ENCODE results near the gene SLC19A1.

SLC19A1 gene

DNA sequence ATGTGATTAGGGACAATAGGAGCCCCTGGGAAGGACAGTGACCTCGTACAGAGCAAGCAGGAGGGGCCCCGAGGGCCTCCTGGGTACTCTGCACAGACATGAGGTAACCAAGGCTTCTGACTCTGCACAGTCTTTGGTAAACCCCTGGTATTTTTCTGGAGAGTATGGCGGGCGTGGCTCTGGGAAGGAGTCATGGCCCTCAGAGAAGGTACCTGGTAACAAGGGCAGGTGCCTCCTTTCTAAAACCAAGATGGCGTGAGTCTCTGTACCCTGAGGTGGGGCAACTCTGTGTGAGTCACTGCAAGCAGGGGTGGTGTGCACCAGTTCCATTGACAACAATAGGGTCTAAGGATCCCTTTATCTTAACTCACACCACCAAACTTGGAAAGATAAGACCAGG lies 39.9 kb upstream of the SLC19A1 start:
- no peak overlapping the region for H3K4me3 ChIP-seq (ENCODE audit: low read length)
- no peaks in the 10 kb centered on the region for H3K9me3 ChIP-seq (ENCODE audit: control insufficient read depth, low read depth, low read length)
- H3K36me3 ChIP-seq (ENCODE audit: control insufficient read depth, low read depth, low read length) = no peaks in the 10 kb centered on the region
- H3K27me3 ChIP-seq (ENCODE audit: control insufficient read depth, insufficient read depth, low read length) = no peaks in the 10 kb centered on the region
- no peak overlapping the region for H3K27ac ChIP-seq (ENCODE audit: low read length)
- no peak overlapping the region for H3K9ac ChIP-seq (ENCODE audit: low read length)
- no peaks in the 10 kb centered on the region for H3K4me1 ChIP-seq (ENCODE audit: control insufficient read depth, low read depth, low read length)

DNA sequence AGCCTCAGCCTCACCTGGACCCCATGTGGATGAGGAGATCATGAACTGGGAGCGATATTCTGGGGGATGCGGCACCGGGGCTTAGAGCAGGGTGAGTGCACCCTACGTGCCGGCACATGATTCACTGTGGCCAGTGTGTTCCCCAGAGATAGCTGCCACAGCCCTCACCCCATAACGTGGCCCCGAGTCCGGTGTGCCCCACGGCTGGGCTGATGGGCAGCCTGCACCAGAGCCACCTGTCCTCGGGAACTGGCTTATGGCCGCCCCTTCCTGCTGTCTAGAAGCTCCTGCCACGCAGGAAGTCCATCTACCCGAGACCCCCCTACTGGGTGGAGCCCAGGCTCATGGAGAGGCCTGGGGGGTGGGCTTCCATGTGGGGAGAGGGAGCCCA lies 39.1 kb upstream of the SLC19A1 start:
- Histone ChIP-seq H3K36me3 (ENCODE audit: control insufficient read depth, low read depth, low read length) (no peaks in the 10 kb centered on the region), H3K9me3 (ENCODE audit: control insufficient read depth, low read depth, low read length) (no peaks in the 10 kb centered on the region), H3K27ac (ENCODE audit: low read length) (no peak overlapping the region), H3K4me1 (ENCODE audit: control insufficient read depth, low read depth, low read length) (no peaks in the 10 kb centered on the region), H3K4me3 (ENCODE audit: low read length) (no peak overlapping the region), H3K9ac (ENCODE audit: low read length) (no peak overlapping the region), H3K27me3 (ENCODE audit: control insufficient read depth, insufficient read depth, low read length) (no peaks in the 10 kb centered on the region)

DNA sequence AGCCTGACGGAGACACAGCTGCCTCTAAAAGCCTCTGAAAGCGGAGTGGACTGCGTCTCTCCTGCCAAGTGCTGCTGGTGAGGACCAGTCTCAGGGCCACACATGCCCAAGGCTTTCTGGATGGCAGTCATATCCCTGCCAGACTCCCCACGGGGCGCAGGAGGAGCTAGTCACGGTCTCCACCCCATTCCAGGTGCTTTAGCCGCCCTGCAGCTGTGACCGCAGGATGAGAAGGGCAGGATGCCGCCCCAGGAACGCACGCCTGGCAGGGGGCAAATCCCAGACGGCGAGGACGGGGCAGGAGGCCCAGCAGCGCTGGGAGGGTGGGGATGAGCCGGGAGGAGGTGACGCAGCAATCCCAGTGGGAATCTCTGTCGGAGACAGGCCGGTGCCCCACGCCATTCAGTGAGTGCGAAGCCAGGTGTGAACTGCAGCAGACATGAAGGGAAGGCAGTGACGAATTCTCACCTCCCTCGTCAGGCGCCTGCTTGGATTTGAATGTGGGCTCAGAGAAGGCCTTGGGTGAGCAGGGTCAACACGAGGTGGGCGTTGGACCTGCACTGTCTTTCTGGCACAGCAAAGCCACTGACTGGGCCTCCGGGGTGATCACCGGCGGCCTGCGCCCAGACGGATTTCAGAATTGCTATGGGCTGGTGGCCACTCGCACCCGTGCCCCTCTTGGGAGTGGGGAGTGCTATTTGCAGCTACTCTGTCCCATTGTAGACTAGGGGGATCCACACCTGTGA lies 38.5 kb upstream of the SLC19A1 start:
- Histone ChIP-seq H3K4me3 (ENCODE audit: low read length) (no peak overlapping the region), H3K4me1 (ENCODE audit: control insufficient read depth, low read depth, low read length) (no peaks in the 10 kb centered on the region), H3K9me3 (ENCODE audit: control insufficient read depth, low read depth, low read length) (no peaks in the 10 kb centered on the region), H3K9ac (ENCODE audit: low read length) (no peak overlapping the region), H3K36me3 (ENCODE audit: control insufficient read depth, low read depth, low read length) (no peaks in the 10 kb centered on the region), H3K27me3 (ENCODE audit: control insufficient read depth, insufficient read depth, low read length) (no peaks in the 10 kb centered on the region), H3K27ac (ENCODE audit: low read length) (no peak overlapping the region)

DNA sequence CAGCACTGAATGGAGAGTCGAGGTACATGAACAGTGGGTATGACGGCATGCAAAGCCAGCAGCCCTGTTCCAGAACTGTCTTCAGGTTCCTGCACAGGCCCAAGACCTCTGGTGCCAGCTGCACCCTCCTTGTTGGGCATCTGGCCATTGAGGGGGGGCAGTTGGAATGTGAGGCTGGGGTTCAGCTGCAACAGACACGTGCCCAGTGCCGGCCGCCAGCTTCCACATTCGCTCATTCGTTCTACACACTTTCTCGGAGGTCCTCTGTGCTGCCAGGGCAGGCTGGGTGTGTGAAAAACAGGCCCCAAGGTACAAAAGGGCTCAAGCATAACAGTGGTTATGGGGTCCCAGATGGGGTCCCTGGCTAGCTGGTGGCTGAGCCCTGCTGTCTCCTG lies 37.9 kb upstream of the SLC19A1 start:
- H3K4me3 ChIP-seq (ENCODE audit: low read length) = no peak overlapping the region
- H3K36me3 ChIP-seq (ENCODE audit: control insufficient read depth, low read depth, low read length) = no peaks in the 10 kb centered on the region
- no peak overlapping the region for H3K9ac ChIP-seq (ENCODE audit: low read length)
- H3K27ac ChIP-seq (ENCODE audit: low read length) = no peak overlapping the region
- no peaks in the 10 kb centered on the region for H3K27me3 ChIP-seq (ENCODE audit: control insufficient read depth, insufficient read depth, low read length)
- no peaks in the 10 kb centered on the region for H3K4me1 ChIP-seq (ENCODE audit: control insufficient read depth, low read depth, low read length)
- H3K9me3 ChIP-seq (ENCODE audit: control insufficient read depth, low read depth, low read length) = no peaks in the 10 kb centered on the region

DNA sequence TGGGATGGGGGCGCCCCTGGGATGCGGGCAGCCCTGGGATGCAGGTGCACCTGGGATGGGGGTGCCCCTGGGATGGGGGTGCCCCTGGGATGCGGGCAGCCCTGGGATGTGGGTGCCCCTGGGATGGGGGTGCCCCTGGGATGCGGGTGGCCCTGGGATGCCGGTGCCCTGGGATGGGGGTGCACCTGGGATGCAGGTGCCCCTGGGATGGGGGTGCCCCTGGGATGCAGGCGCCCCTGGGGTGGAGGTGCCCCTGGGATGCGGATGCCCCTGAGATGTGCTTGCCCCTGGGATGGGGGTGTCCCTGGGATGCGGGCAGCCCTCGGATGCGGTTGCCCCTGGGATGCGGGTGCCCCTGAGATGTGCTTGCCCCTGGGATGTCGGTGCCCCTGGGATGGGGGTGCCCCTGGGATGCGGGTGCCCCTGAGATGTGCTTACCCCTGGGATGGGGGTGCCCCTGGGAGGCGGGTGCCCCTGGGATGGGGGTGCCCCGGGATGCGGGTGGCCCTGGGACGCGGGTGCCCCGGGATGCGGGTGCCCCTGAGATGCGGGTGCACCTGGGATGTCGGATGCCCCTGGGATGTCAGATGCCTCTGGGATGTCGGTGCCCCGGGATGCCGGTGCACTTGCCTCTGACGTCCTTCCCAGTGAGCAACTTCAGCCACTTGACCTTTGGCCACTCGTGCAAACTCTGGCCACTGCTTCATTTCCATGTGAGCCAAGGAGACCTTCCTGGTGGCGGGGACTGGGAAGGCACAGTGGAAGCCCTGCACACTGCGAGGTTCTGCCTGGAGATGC lies 37.3 kb upstream of the SLC19A1 start:
- no peak overlapping the region for H3K9ac ChIP-seq (ENCODE audit: low read length)
- H3K27me3 ChIP-seq (ENCODE audit: control insufficient read depth, insufficient read depth, low read length) = no peaks in the 10 kb centered on the region
- no peaks in the 10 kb centered on the region for H3K36me3 ChIP-seq (ENCODE audit: control insufficient read depth, low read depth, low read length)
- H3K4me3 ChIP-seq (ENCODE audit: low read length) = no peak overlapping the region
- no peaks in the 10 kb centered on the region for H3K4me1 ChIP-seq (ENCODE audit: control insufficient read depth, low read depth, low read length)
- H3K27ac ChIP-seq (ENCODE audit: low read length) = no peak overlapping the region
- H3K9me3 ChIP-seq (ENCODE audit: control insufficient read depth, low read depth, low read length) = no peaks in the 10 kb centered on the region

DNA sequence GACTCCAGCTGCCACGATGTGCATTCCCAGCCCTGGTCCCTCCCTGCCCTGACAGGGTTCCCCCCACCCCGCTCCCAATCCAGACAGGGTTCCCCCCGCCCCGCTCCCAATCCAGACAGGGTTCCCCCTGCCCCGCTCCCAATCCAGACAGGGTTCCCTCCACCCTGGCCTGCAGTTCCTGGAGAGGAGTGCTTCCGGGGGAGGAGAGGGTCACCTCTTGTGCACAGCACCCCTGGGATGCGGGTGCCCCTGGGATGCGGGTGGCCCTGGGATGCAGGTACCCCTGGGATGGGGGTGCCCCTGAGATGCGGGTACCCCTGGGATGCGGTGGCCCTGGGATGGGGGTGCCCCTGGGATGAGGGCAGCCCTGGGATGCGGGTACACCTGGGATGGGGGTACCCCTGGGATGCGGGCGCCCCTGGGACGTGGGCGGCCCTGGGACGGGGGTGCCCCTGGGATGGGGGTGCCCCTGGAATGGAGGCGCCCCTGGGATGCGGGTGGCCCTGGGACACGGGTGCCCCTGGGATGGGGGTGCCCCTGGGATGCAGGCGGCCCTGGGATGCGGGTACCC lies 36.7 kb upstream of the SLC19A1 start:
- H3K9ac ChIP-seq (ENCODE audit: low read length) = no peak overlapping the region
- no peaks in the 10 kb centered on the region for H3K36me3 ChIP-seq (ENCODE audit: control insufficient read depth, low read depth, low read length)
- no peak overlapping the region for H3K4me3 ChIP-seq (ENCODE audit: low read length)
- H3K27ac ChIP-seq (ENCODE audit: low read length) = no peak overlapping the region
- no peaks in the 10 kb centered on the region for H3K4me1 ChIP-seq (ENCODE audit: control insufficient read depth, low read depth, low read length)
- no peaks in the 10 kb centered on the region for H3K27me3 ChIP-seq (ENCODE audit: control insufficient read depth, insufficient read depth, low read length)
- H3K9me3 ChIP-seq (ENCODE audit: control insufficient read depth, low read depth, low read length) = no peaks in the 10 kb centered on the region

DNA sequence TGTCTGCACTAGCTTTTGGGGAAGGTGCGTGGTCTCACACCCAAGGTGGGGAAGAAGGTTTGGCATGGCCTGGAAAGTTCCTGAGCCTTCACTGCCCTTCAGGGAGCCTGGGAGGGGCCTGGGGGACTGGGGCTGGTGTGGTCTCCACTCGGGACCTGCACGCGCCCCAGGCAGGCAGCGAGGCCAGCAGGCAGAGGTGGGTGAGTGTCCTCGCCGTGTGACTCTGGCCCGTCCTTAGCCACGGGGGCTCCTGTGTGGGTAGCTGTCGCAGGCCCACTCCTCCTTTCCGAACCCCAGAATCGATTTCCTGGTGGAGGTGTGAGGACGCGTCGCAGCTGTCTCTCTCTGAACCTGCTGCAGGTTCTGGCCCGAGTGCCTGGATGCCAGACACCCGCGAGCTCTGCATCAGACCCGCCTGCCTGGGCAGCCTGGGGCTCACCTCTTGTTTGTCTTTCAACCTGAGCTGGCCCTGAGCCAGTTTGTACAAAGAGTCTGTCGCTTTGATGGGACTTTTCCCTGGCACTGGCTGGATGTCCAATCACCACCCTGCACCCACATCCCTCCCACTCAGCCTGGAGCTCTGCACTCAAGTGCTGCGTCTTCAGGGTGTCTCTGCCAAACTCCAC lies 36.0 kb upstream of the SLC19A1 start:
- Histone ChIP-seq H3K27ac (ENCODE audit: low read length) (no peak overlapping the region), H3K4me3 (ENCODE audit: low read length) (no peak overlapping the region), H3K27me3 (ENCODE audit: control insufficient read depth, insufficient read depth, low read length) (no peaks in the 10 kb centered on the region), H3K36me3 (ENCODE audit: control insufficient read depth, low read depth, low read length) (no peaks in the 10 kb centered on the region), H3K9ac (ENCODE audit: low read length) (no peak overlapping the region), H3K9me3 (ENCODE audit: control insufficient read depth, low read depth, low read length) (no peaks in the 10 kb centered on the region), H3K4me1 (ENCODE audit: control insufficient read depth, low read depth, low read length) (no peaks in the 10 kb centered on the region)

DNA sequence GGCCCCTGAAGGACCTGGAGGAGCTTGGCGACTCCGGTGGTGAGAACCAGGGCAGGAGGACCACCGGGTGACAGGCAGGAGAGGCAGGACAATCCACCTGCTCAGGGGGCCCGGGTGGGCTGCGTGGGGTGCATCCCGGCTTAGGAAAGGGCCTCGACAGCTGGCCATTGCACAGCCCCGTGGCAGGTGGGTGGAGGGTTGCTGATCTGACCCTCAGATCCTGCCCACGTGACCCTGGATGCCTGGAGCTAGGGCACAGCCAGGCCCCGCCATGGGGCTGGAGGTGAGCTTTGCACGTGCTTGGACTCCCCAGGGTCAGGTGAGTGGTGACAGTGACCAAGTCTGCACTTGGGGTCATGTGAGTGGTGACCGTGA lies 35.5 kb upstream of the SLC19A1 start:
- H3K9me3 ChIP-seq (ENCODE audit: control insufficient read depth, low read depth, low read length) = no peaks in the 10 kb centered on the region
- no peaks in the 10 kb centered on the region for H3K27me3 ChIP-seq (ENCODE audit: control insufficient read depth, insufficient read depth, low read length)
- H3K4me1 ChIP-seq (ENCODE audit: control insufficient read depth, low read depth, low read length) = no peaks in the 10 kb centered on the region

DNA sequence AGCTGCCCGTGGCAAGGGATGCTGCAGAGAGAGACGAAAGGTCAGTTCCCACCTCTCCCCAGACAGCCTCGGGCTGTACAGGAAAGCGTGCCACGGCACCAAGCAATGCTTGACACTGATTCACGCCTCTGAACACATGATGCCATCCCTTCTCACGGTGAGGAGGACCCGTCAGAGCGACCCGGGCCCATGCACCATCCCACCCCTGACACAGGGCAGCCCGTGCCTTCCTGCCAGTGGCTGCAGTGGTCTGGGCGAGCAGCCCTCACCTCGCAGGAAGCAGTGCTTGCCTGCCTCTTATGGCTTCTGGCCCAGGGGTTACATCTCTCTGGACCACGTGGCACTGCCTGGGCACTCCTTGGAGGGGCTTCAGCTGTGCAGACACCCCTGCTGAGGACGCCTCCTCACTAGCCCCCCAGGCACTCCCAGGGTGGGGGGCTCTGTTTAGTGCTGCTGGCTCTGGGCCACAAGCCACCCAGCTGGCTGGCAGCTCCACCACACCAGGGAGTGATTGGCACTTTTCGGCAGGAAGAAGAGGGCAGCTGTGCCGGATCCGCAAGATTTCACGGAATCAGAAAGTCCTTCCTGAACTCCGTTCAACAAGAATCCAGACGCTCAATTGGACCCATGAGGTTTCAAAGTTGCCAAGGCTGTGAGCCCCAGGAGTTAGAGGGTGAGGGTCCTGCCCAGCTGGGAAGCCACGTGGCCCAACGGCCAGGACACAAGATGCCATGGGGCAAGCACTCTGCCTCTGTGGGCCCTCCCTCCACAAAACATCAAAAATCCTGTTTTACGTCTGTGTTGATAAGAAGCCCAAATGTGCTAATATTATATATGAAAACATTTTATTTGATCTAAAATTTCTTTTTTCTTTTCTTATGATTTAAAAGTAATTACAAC lies 34.8 kb upstream of the SLC19A1 start:
- H3K9me3 ChIP-seq (ENCODE audit: control insufficient read depth, low read depth, low read length) = no peaks in the 10 kb centered on the region
- H3K27ac ChIP-seq (ENCODE audit: low read length) = no peak overlapping the region
- no peak overlapping the region for H3K9ac ChIP-seq (ENCODE audit: low read length)

More for the DNA sequence above, 35.5 kb upstream of the SLC19A1 start:
- Histone ChIP-seq H3K4me3 (ENCODE audit: low read length) (no peak overlapping the region), H3K27ac (ENCODE audit: low read length) (no peak overlapping the region), H3K36me3 (ENCODE audit: control insufficient read depth, low read depth, low read length) (no peaks in the 10 kb centered on the region), H3K9ac (ENCODE audit: low read length) (no peak overlapping the region)

DNA sequence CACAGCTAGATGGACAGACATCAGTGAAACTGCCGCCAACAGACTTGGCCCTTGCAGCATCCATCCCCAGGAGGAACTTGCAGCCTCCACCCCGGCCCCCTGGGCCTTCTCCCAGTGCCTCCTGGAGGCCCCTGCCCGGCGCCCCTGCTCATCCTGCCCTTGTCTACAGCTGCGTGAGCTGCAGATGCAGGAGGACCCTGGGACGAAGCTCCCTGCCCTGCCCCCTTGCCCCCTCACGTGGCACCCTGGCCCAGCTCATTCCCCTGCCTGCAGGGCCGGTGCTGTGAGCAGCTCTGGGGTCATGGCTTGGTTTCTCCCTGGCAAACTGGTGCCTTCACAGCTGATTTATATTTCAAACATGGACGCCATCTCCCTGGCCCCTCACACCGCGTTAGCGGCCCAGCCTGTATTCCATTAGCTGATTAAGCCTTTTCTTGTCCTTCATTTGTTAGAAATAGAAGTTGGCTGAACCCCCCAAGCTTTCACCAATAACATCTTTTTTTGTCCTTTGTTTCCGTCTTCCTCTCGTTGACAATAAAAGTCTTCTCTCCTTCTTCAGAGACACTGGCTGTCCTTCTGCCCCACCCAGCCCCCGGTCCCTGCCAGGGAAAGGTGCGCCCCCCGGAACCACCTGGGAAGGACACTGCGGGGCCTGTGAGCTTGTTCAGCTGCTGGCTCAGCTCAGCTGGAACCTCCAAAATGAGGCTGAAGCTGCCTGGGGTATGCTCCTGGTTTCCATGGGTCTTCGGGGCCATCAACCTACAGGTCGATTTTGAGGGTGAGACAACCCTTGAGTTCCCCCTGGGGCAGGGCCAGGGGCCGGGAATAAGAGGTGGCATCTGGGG lies 34.0 kb upstream of the SLC19A1 start:
- no peak overlapping the region for H3K27ac ChIP-seq (ENCODE audit: low read length)
- no peak overlapping the region for H3K9ac ChIP-seq (ENCODE audit: low read length)
- no peaks in the 10 kb centered on the region for H3K4me1 ChIP-seq (ENCODE audit: control insufficient read depth, low read depth, low read length)
- no peaks in the 10 kb centered on the region for H3K9me3 ChIP-seq (ENCODE audit: control insufficient read depth, low read depth, low read length)
- H3K4me3 ChIP-seq (ENCODE audit: low read length) = no peak overlapping the region
- no peaks in the 10 kb centered on the region for H3K27me3 ChIP-seq (ENCODE audit: control insufficient read depth, insufficient read depth, low read length)
- no peaks in the 10 kb centered on the region for H3K36me3 ChIP-seq (ENCODE audit: control insufficient read depth, low read depth, low read length)

More for the DNA sequence above, 34.8 kb upstream of the SLC19A1 start:
- Histone ChIP-seq H3K4me3 (ENCODE audit: low read length) (no peak overlapping the region), H3K27me3 (ENCODE audit: control insufficient read depth, insufficient read depth, low read length) (no peaks in the 10 kb centered on the region), H3K4me1 (ENCODE audit: control insufficient read depth, low read depth, low read length) (no peaks in the 10 kb centered on the region), H3K36me3 (ENCODE audit: control insufficient read depth, low read depth, low read length) (no peaks in the 10 kb centered on the region)

All from iPS-18a (cell line).